Measurements from ENCODE around the gene CHCHD6.

Gene CHCHD6

GRCh38 chr3:126731044-126731443 is 27.0 kb downstream of the CHCHD6 start:
- Histone ChIP-seq H3K4me1 (ENCODE audit: control insufficient read depth, insufficient read depth, low read length, unreplicated experiment) (no peaks in the 10 kb centered on the region), H3K27me3 (ENCODE audit: insufficient read depth, low read length) (no peaks in the 10 kb centered on the region), H3K36me3 (ENCODE audit: insufficient read depth, low read length) (no peaks in the 10 kb centered on the region), H2AFZ (ENCODE audit: low read length, unreplicated experiment) (no peak overlapping the region), H3K79me2 (ENCODE audit: control insufficient read depth, insufficient read depth, low read length, unreplicated experiment) (no peaks in the 10 kb centered on the region), H3K4me3 (ENCODE audit: low read depth, low read length) (no peak overlapping the region), H3K27ac (ENCODE audit: low read depth, low read length) (no peak overlapping the region)

GRCh38 chr3:126732281-126733060 is 28.4 kb downstream of the CHCHD6 start:
- no peaks in the 10 kb centered on the region for H3K36me3 ChIP-seq (ENCODE audit: insufficient read depth, low read length)
- no peaks in the 10 kb centered on the region for H3K4me1 ChIP-seq (ENCODE audit: control insufficient read depth, insufficient read depth, low read length, unreplicated experiment)
- H3K4me3 ChIP-seq (ENCODE audit: low read depth, low read length): no peak overlapping the region
- H3K79me2 ChIP-seq (ENCODE audit: control insufficient read depth, insufficient read depth, low read length, unreplicated experiment): no peaks in the 10 kb centered on the region
- no peak overlapping the region for H2AFZ ChIP-seq (ENCODE audit: low read length, unreplicated experiment)
- no peak overlapping the region for H3K27ac ChIP-seq (ENCODE audit: low read depth, low read length)
- no peaks in the 10 kb centered on the region for H3K27me3 ChIP-seq (ENCODE audit: insufficient read depth, low read length)

GRCh38 chr3:126733061-126733430 is 29.0 kb downstream of the CHCHD6 start:
- Histone ChIP-seq H3K4me1 (ENCODE audit: control insufficient read depth, insufficient read depth, low read length, unreplicated experiment) (no peaks in the 10 kb centered on the region), H2AFZ (ENCODE audit: low read length, unreplicated experiment) (no peak overlapping the region), H3K27ac (ENCODE audit: low read depth, low read length) (no peak overlapping the region), H3K27me3 (ENCODE audit: insufficient read depth, low read length) (no peaks in the 10 kb centered on the region), H3K4me3 (ENCODE audit: low read depth, low read length) (no peak overlapping the region), H3K36me3 (ENCODE audit: insufficient read depth, low read length) (no peaks in the 10 kb centered on the region), H3K79me2 (ENCODE audit: control insufficient read depth, insufficient read depth, low read length, unreplicated experiment) (no peaks in the 10 kb centered on the region)

- H3K36me3 ChIP-seq (ENCODE audit: insufficient read depth, low read length): no peaks in the 10 kb centered on the region
- no peak overlapping the region for H3K4me3 ChIP-seq (ENCODE audit: low read depth, low read length)
- H3K4me1 ChIP-seq (ENCODE audit: control insufficient read depth, insufficient read depth, low read length, unreplicated experiment): no peaks in the 10 kb centered on the region
- H2AFZ ChIP-seq (ENCODE audit: low read length, unreplicated experiment): no peak overlapping the region
- H3K27me3 ChIP-seq (ENCODE audit: insufficient read depth, low read length): no peaks in the 10 kb centered on the region
- H3K27ac ChIP-seq (ENCODE audit: low read depth, low read length): no peak overlapping the region
- H3K79me2 ChIP-seq (ENCODE audit: control insufficient read depth, insufficient read depth, low read length, unreplicated experiment): no peaks in the 10 kb centered on the region
Observed at GRCh38 chr3:126734106-126734723, 30.2 kb downstream of the CHCHD6 start.

GRCh38 chr3:126737527-126737926 is 33.5 kb downstream of the CHCHD6 start:
- H3K36me3 ChIP-seq (ENCODE audit: insufficient read depth, low read length): no peaks in the 10 kb centered on the region; the same call in 1 of the 2 replicates

GRCh38 chr3:126742057-126742456 is 38.0 kb downstream of the CHCHD6 start:
- no peaks in the 10 kb centered on the region for H3K4me1 ChIP-seq (ENCODE audit: control insufficient read depth, insufficient read depth, low read length, unreplicated experiment)
- no peaks in the 10 kb centered on the region; the same call in 1 of the 2 replicates for H3K36me3 ChIP-seq (ENCODE audit: insufficient read depth, low read length)
- H3K27me3 ChIP-seq (ENCODE audit: insufficient read depth, low read length): no peaks in the 10 kb centered on the region
- no peak overlapping the region for H3K4me3 ChIP-seq (ENCODE audit: low read depth, low read length)
- H3K27ac ChIP-seq (ENCODE audit: low read depth, low read length): no peak overlapping the region
- no peak overlapping the region for H2AFZ ChIP-seq (ENCODE audit: low read length, unreplicated experiment)
- H3K79me2 ChIP-seq (ENCODE audit: control insufficient read depth, insufficient read depth, low read length, unreplicated experiment): no peaks in the 10 kb centered on the region

More at GRCh38 chr3:126737527-126737926, 33.5 kb downstream of the CHCHD6 start:
- no peaks in the 10 kb centered on the region for H3K4me1 ChIP-seq (ENCODE audit: control insufficient read depth, insufficient read depth, low read length, unreplicated experiment)
- no peaks in the 10 kb centered on the region for H3K79me2 ChIP-seq (ENCODE audit: control insufficient read depth, insufficient read depth, low read length, unreplicated experiment)
- no peak overlapping the region for H3K4me3 ChIP-seq (ENCODE audit: low read depth, low read length)
- H3K27ac ChIP-seq (ENCODE audit: low read depth, low read length): no peak overlapping the region
- H2AFZ ChIP-seq (ENCODE audit: low read length, unreplicated experiment): no peak overlapping the region
- H3K27me3 ChIP-seq (ENCODE audit: insufficient read depth, low read length): no peaks in the 10 kb centered on the region

GRCh38 chr3:126743350-126743749 is 39.3 kb downstream of the CHCHD6 start:
- Histone ChIP-seq H2AFZ (ENCODE audit: low read length, unreplicated experiment) (no peak overlapping the region), H3K4me1 (ENCODE audit: control insufficient read depth, insufficient read depth, low read length, unreplicated experiment) (no peaks in the 10 kb centered on the region), H3K27ac (ENCODE audit: low read depth, low read length) (no peak overlapping the region), H3K79me2 (ENCODE audit: control insufficient read depth, insufficient read depth, low read length, unreplicated experiment) (no peaks in the 10 kb centered on the region), H3K36me3 (ENCODE audit: insufficient read depth, low read length) (no peaks in the 10 kb centered on the region; the same call in 1 of the 2 replicates), H3K27me3 (ENCODE audit: insufficient read depth, low read length) (no peaks in the 10 kb centered on the region), H3K4me3 (ENCODE audit: low read depth, low read length) (no peak overlapping the region)

GRCh38 chr3:126743781-126744180 is 39.7 kb downstream of the CHCHD6 start:
- Histone ChIP-seq H3K27ac (ENCODE audit: low read depth, low read length) (no peak overlapping the region), H3K36me3 (ENCODE audit: insufficient read depth, low read length) (no peaks in the 10 kb centered on the region; the same call in 1 of the 2 replicates), H3K4me1 (ENCODE audit: control insufficient read depth, insufficient read depth, low read length, unreplicated experiment) (no peaks in the 10 kb centered on the region), H3K27me3 (ENCODE audit: insufficient read depth, low read length) (no peaks in the 10 kb centered on the region), H2AFZ (ENCODE audit: low read length, unreplicated experiment) (no peak overlapping the region), H3K4me3 (ENCODE audit: low read depth, low read length) (no peak overlapping the region), H3K79me2 (ENCODE audit: control insufficient read depth, insufficient read depth, low read length, unreplicated experiment) (no peaks in the 10 kb centered on the region)

- Histone ChIP-seq H3K4me1 (ENCODE audit: control insufficient read depth, insufficient read depth, low read length, unreplicated experiment) (no peaks in the 10 kb centered on the region), H2AFZ (ENCODE audit: low read length, unreplicated experiment) (no peak overlapping the region), H3K36me3 (ENCODE audit: insufficient read depth, low read length) (no peaks in the 10 kb centered on the region), H3K79me2 (ENCODE audit: control insufficient read depth, insufficient read depth, low read length, unreplicated experiment) (no peaks in the 10 kb centered on the region), H3K27ac (ENCODE audit: low read depth, low read length) (no peak overlapping the region), H3K4me3 (ENCODE audit: low read depth, low read length) (no peak overlapping the region), H3K27me3 (ENCODE audit: insufficient read depth, low read length) (no peaks in the 10 kb centered on the region)
Observed at GRCh38 chr3:126745760-126746394, 41.8 kb downstream of the CHCHD6 start.

GRCh38 chr3:126746395-126747177 is 42.5 kb downstream of the CHCHD6 start:
- Histone ChIP-seq H3K27me3 (ENCODE audit: insufficient read depth, low read length) (no peaks in the 10 kb centered on the region), H3K27ac (ENCODE audit: low read depth, low read length) (no peak overlapping the region), H3K4me3 (ENCODE audit: low read depth, low read length) (no peak overlapping the region), H3K4me1 (ENCODE audit: control insufficient read depth, insufficient read depth, low read length, unreplicated experiment) (no peaks in the 10 kb centered on the region), H3K79me2 (ENCODE audit: control insufficient read depth, insufficient read depth, low read length, unreplicated experiment) (no peaks in the 10 kb centered on the region), H3K36me3 (ENCODE audit: insufficient read depth, low read length) (no peaks in the 10 kb centered on the region), H2AFZ (ENCODE audit: low read length, unreplicated experiment) (no peak overlapping the region)

All from ACC112 (cell line).